HEK293T (cell line): ENCODE results near the gene MAGI2.

Experiments used
- CTCF ChIA-PET: fragments of 350-600 bp; formaldehyde crosslinking; extraction: SDS; loops from one replicate; lab custom pipeline; 2021; ENCODE audit warnings: antibody characterized with exemption, inconsistent platforms; lab: Yijun Ruan, JAX
- POLR2A ChIA-PET: fragments of 350-600 bp; formaldehyde crosslinking; extraction: SDS; loops from one replicate; lab custom pipeline; 2020; ENCODE audit warnings: antibody characterized with exemption, inconsistent platforms; lab: Yijun Ruan, JAX
- DNase-seq: peaks from one replicate; pipeline ENCODE4 v3.0.0; 2012; ENCODE audit warnings: mixed read lengths; ENCODE audit errors: extremely low spot score
- ARNT ChIP-seq: fragments of 450-650 bp; IDR thresholded peaks from 2 replicates; pipeline ENCODE4 v1.6.1; 2017; ENCODE audit warnings: mild to moderate bottlenecking
- BHLHE40 ChIP-seq: fragments of 450-650 bp; IDR thresholded peaks from 2 replicates; pipeline ENCODE4 v1.6.1; 2016; ENCODE audit warnings: mild to moderate bottlenecking, moderate library complexity, borderline replicate concordance
- CTBP1 ChIP-seq: fragments of 450-650 bp; IDR thresholded peaks from 2 replicates; pipeline ENCODE4 v1.6.1; 2016; ENCODE audit warnings: borderline replicate concordance
- ELF4 ChIP-seq: fragments of 450-650 bp; IDR thresholded peaks from 2 replicates; pipeline ENCODE4 v1.6.1; 2017; ENCODE audit warnings: antibody characterized with exemption
- FOXA1 ChIP-seq: fragments of 450-650 bp; IDR thresholded peaks from 2 replicates; pipeline ENCODE4 v1.6.1; 2016; ENCODE audit warnings: mild to moderate bottlenecking
- FOXK2 ChIP-seq: fragments of 450-650 bp; IDR thresholded peaks from 2 replicates; pipeline ENCODE4 v1.6.1; 2016; ENCODE audit warnings: mild to moderate bottlenecking
- FOXM1 ChIP-seq: fragments of 450-650 bp; IDR thresholded peaks from 2 replicates; pipeline ENCODE4 v1.6.1; 2017; ENCODE audit warnings: mild to moderate bottlenecking, borderline replicate concordance
- HDGF ChIP-seq: fragments of 450-650 bp; IDR thresholded peaks from 2 replicates; pipeline ENCODE4 v1.6.1; 2017; ENCODE audit warnings: antibody characterized with exemption, borderline replicate concordance
- L3MBTL2 ChIP-seq: fragments of 450-650 bp; conservative IDR thresholded peaks from 2 replicates; pipeline ENCODE4 v1.6.1; 2016; ENCODE audit warnings: mild to moderate bottlenecking
- LEF1 ChIP-seq: fragments of 450-650 bp; IDR thresholded peaks from 2 replicates; pipeline ENCODE4 v1.6.1; 2017; ENCODE audit warnings: mild to moderate bottlenecking, borderline replicate concordance
- NFRKB ChIP-seq: fragments of 450-650 bp; IDR thresholded peaks from 2 replicates; pipeline ENCODE4 v1.6.1; 2016; ENCODE audit warnings: mild to moderate bottlenecking, moderate library complexity
- SP1 ChIP-seq: fragments of 450-650 bp; IDR thresholded peaks from 2 replicates; pipeline ENCODE4 v1.6.1; 2017
- SUZ12 ChIP-seq: fragments of 450-650 bp; IDR thresholded peaks from 2 replicates; pipeline ENCODE4 v1.6.1; 2016; ENCODE audit warnings: mild to moderate bottlenecking
- TARDBP ChIP-seq: fragments of 450-650 bp; IDR thresholded peaks from 2 replicates; pipeline ENCODE4 v1.6.1; 2016
- ZNF384 ChIP-seq: fragments of 450-650 bp; IDR thresholded peaks from 2 replicates; pipeline ENCODE4 v1.6.1; 2016
- TF ChIP-seq, protein P1 (sequence below): fragments of 450-650 bp; IDR thresholded peaks from 2 replicates; pipeline ENCODE4 v1.6.1; 2016

The MAGI2 gene

DNA sequence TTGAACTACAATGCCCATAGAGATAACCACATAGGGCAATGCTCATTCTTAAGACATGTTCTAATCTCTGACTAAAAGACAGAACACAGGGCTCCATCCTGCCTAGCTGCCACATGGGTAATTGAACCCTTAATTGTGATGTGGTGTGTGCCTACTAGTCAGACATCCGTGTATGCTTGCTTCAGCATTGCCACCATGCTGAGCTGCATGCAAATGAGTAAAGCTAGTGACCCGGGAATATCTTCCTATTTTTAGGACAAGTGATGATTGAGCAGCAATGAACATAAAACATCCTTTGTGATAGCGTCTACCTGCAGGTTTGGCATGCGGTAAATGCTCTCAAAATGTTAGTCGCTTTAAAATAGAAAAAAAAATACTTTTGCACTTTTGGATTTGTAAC lies 115.8 kb downstream of the MAGI2 start:
- POLR2A ChIA-PET: no interaction called here
- no peak for TF ChIP-seq ZNF384
- no peak for TF ChIP-seq ELF4
- TF ChIP-seq L3MBTL2: no peak
- CTCF ChIA-PET: no interaction called here
- DNase-seq: no peak

DNA sequence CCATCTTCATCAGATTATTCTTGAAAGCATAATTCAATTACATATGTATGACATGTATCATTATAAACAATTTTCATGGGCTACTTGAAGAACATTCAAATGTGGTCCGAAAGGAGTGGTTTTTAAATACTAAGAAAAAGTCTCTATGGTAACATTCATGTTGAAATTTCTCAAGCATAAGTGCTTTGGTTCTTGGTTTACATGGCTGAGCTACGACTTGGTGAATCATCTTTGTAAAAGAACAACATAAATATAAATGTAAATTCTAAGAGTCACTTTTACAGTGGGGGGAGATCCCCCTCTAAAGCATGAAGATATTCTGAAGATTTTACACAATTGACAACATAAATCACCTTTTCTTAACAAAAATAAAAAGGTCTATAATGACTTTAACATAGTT lies 118.6 kb downstream of the MAGI2 start:
- DNase-seq: no peak
- ChIA-PET POLR2A (no interaction called here), CTCF (no interaction called here)
- no peak for TF ChIP-seq BHLHE40
- no peak for TF ChIP-seq SUZ12
- TF ChIP-seq NFRKB: no peak
- TF ChIP-seq LEF1: no peak
- no peak for TF ChIP-seq FOXK2

DNA sequence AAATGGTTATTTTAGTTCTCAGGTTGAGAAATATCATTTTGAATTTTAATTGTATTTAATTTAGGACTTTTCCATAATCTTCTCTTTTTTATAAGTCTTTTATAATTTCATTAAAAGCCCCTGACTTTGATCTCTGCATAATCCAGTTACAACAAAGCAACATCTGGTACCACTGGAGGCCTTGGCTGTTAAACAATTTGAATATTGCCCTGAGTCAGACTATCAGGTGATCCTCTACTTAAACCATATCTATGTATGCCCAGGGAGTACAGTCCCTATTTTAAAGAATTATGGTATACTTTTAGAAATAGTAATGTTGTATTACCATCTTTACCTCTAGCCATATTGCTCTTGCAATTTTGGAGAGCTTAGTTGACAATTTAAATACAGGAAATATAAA lies 119.1 kb downstream of the MAGI2 start:
- POLR2A ChIA-PET: no interaction called here
- DNase-seq: no peak
- CTCF ChIA-PET: no interaction called here
- no peak for TF ChIP-seq NFRKB
- no peak for TF ChIP-seq LEF1
- no peak for TF ChIP-seq FOXM1
- TF ChIP-seq ZNF384: no peak
- TF ChIP-seq SP1: no peak
- TF ChIP-seq, protein P1, sequence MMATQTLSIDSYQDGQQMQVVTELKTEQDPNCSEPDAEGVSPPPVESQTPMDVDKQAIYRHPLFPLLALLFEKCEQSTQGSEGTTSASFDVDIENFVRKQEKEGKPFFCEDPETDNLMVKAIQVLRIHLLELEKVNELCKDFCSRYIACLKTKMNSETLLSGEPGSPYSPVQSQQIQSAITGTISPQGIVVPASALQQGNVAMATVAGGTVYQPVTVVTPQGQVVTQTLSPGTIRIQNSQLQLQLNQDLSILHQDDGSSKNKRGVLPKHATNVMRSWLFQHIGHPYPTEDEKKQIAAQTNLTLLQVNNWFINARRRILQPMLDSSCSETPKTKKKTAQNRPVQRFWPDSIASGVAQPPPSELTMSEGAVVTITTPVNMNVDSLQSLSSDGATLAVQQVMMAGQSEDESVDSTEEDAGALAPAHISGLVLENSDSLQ: no peak

DNA sequence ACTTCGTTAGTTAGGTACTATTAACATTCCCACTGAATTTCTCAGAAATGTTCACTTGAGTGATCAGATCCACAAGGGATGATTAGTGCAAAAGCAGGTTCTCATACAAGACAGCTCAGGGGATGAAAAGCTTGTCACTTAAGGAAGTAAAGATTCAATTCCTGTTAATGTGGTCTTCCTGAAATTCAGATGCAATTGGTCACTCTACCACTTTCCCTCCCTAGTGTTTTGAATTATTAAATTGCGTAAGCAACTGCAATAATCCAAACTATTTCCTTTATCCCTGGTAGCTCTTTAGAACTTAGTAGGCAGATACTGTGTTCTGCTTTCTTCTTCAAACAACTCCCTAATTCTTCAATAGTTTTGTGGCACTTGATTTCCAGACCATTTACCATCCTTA lies 121.4 kb downstream of the MAGI2 start:
- DNase-seq: no peak
- POLR2A ChIA-PET: no interaction called here
- CTCF ChIA-PET: no interaction called here
- no peak for TF ChIP-seq NFRKB
- TF ChIP-seq ELF4: no peak

DNA sequence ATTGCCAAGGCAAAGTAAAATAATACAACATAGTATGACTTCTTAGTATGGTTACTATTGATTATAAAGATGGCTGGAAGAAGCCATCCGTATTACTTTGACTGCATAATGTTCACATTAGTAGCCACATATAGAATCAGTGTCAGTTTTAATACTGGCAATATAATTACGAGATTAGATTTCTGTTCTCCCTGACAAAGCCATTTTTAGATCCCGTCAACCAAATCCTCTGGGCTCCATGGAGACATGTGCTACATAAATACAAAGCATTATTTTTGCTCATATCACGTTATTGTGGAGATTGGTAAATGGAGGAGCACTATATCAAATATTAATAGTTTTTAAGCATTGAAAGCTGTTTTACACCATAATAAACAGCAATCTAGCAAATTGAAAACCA lies 124.0 kb downstream of the MAGI2 start:
- CTCF ChIA-PET: no interaction called here
- no peak for TF ChIP-seq ELF4
- TF ChIP-seq, protein P1: no peak
- no peak for TF ChIP-seq SP1
- POLR2A ChIA-PET: no interaction called here
- no peak for DNase-seq

DNA sequence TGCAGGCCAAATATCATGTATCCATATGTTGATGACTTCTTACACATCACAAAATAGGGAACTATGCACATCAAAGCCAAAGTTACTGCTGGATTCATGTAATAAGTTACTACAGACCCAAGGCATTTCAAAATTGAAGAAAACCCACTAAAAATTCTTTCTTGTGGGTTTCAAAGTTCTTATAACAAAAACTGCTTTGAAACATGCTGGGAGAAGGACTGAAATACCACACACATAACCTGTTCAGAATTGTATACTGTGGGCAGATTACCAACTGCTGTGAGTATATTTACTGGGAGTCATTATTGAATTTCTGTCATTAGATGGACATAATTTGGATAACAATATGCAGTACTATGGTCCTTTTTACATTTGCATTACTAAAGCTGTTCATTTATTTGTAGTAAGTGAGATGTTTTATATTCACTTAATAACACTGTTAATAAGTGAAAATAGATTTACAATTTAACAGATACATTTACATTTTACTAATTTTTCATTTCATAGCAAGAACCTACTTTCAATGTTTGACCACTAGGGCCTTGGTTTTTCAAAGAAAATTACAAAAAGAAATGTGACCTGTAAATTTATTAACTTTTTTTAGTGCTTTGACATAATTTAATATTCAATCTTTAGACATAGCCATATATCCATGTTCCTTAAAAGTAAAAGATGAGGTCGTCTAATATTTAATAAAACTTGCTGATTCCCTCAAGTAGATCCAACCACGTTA lies 132.6 kb downstream of the MAGI2 start:
- POLR2A ChIA-PET: no interaction called here
- DNase-seq: no peak
- CTCF ChIA-PET: no interaction called here
- no peak for TF ChIP-seq ZNF384
- TF ChIP-seq ARNT: no peak
- TF ChIP-seq FOXK2: no peak
- no peak for TF ChIP-seq FOXM1
- no peak for TF ChIP-seq FOXA1
- TF ChIP-seq L3MBTL2: no peak

DNA sequence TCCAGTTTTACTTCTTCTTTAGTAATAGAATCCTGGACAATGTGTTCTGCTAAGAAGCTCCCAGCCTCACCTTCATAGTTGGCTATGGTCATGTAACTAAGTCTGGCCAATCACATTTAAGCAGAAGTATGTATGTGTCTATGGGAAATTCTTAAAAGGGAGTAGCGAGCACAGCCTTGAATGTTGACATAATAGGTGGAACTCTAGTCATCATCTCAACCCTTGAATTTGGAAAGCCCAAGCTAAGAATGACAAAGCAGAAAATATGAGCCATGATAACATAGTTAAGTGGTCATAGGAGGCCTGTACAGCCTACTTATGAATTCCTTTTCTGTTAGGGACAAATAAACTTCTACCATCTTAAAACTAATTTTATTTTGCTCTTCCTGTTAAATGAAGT lies 134.1 kb downstream of the MAGI2 start:
- TF ChIP-seq FOXA1: no peak
- no peak for TF ChIP-seq NFRKB
- TF ChIP-seq ARNT: no peak
- no peak for TF ChIP-seq ZNF384
- CTCF ChIA-PET: no interaction called here
- no peak for DNase-seq
- POLR2A ChIA-PET: no interaction called here

DNA sequence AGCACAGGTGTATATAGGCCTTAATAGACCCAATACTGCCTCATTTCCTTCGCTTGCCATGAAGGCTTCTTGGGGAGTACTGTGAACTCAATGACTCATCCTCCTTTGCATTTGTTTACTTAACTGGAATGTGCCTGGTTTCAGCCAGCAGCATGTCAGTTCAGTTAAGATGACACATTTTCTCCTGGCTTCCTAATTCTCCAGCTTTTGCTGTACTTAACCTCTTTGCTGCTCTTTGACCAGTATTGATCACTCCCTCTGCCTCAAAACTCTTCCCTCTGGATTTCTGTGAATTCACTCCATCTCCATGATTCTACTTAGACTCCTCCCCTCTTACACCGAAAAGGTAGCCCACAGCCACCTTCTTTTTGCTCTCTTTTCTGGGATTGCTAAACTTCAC lies 135.7 kb downstream of the MAGI2 start:
- ChIA-PET CTCF (no interaction called here), POLR2A (no interaction called here)
- peak; percentile 16 for DNase-seq
- TF ChIP-seq ARNT: no peak
- no peak for TF ChIP-seq BHLHE40
- no peak for TF ChIP-seq ZNF384
- TF ChIP-seq LEF1: no peak
- TF ChIP-seq, protein P1: no peak
- TF ChIP-seq FOXA1: no peak
- TF ChIP-seq SUZ12: no peak

DNA sequence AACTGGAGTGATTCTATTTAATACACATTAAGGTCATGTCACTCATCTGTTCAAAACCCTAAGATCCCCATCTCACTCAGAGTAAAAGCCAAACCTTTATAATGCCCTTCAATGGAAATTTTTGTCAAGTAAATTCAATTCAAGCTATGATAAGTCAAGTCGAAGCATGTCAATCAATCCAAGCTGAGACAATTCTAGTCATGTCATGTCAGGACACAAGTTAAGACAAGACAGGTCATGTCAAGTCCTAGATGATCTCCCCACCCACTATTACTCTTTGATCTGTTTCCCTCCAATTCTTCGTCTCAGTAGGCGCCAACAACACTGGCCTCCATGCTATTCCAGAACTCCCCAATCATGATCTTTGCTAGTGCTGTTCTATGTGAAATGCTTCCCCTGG lies 141.4 kb downstream of the MAGI2 start:
- no peak for DNase-seq
- ChIA-PET POLR2A (no interaction called here), CTCF (no interaction called here)
- no peak for TF ChIP-seq SUZ12
- TF ChIP-seq FOXA1: no peak
- TF ChIP-seq FOXM1: no peak
- no peak for TF ChIP-seq LEF1
- no peak for TF ChIP-seq SP1
- no peak for TF ChIP-seq HDGF
- TF ChIP-seq ARNT: no peak
- TF ChIP-seq BHLHE40: no peak
- TF ChIP-seq, protein P1: no peak
- TF ChIP-seq NFRKB: no peak
- no peak for TF ChIP-seq TARDBP
- no peak for TF ChIP-seq ELF4
- TF ChIP-seq CTBP1: no peak
